ENCODE results near the gene SIT1.
"Not testable (repeated sequence)": the region's sequence is repeated elsewhere in the genome, so short reads cannot be mapped to it uniquely, and the experiment has no call there.

Gene SIT1

GRCh38 chr9:35646153-35646532, 4.6 kb downstream of the SIT1 start:
- DNase-seq (ENCODE audit: low read depth, low spot score), result peak; percentile 16
- peak; percentile 29 for TF ChIP-seq CTCF (IDR thresholded peaks at IDR 0.05; ENCODE audit: low read depth, low read length)
- peak overlapping the region; percentile 65 for H3K4me3 ChIP-seq (ENCODE audit: low read depth, low read length)
- in situ Hi-C loops (cut with HindIII; ENCODE audit: low sequenced_read_pairs), result no loop called here

- in situ Hi-C loops (cut with HindIII; ENCODE audit: low sequenced_read_pairs); DNase-seq (ENCODE audit: low read depth, low spot score): not testable (repeated sequence)
- H3K4me3 ChIP-seq (ENCODE audit: low read depth, low read length), result peak overlapping the region; percentile 65
These were observed 5.0 kb downstream of the SIT1 start for GRCh38 chr9:35645736-35646135.

GRCh38 chr9:35643046-35643445, 7.7 kb downstream of the SIT1 start:
- no peak for TF ChIP-seq CTCF (IDR thresholded peaks at IDR 0.05; ENCODE audit: low read depth, low read length)
- in situ Hi-C loops (cut with HindIII; ENCODE audit: low sequenced_read_pairs), result no loop called here
- DNase-seq (ENCODE audit: low read depth, low spot score), result no peak
- no peak overlapping the region for H3K4me3 ChIP-seq (ENCODE audit: low read depth, low read length)

- H3K4me3 ChIP-seq (ENCODE audit: low read depth, low read length); DNase-seq (ENCODE audit: low read depth, low spot score); in situ Hi-C loops (cut with HindIII; ENCODE audit: low sequenced_read_pairs): not testable (repeated sequence)
These were observed 9.3 kb downstream of the SIT1 start for GRCh38 chr9:35641478-35641877.

- in situ Hi-C loops (cut with HindIII; ENCODE audit: low sequenced_read_pairs); H3K4me3 ChIP-seq (ENCODE audit: low read depth, low read length); DNase-seq (ENCODE audit: low read depth, low spot score): not testable (repeated sequence)
These were observed 10.3 kb downstream of the SIT1 start for GRCh38 chr9:35640431-35640830.

- TF ChIP-seq CTCF (IDR thresholded peaks at IDR 0.05; ENCODE audit: low read depth, low read length), result no peak
- in situ Hi-C loops (cut with HindIII; ENCODE audit: low sequenced_read_pairs), result no loop called here
- no peak for DNase-seq (ENCODE audit: low read depth, low spot score)
- H3K4me3 ChIP-seq (ENCODE audit: low read depth, low read length), result no peak overlapping the region
These were observed 11.1 kb downstream of the SIT1 start for GRCh38 chr9:35639631-35640030.

- in situ Hi-C loops (cut with HindIII; ENCODE audit: low sequenced_read_pairs); H3K4me3 ChIP-seq (ENCODE audit: low read depth, low read length); DNase-seq (ENCODE audit: low read depth, low spot score): not testable (repeated sequence)
These were observed 11.5 kb downstream of the SIT1 start for GRCh38 chr9:35639225-35639624.

GRCh38 chr9:35638751-35639150, 12.0 kb downstream of the SIT1 start:
- in situ Hi-C loops (cut with HindIII; ENCODE audit: low sequenced_read_pairs); DNase-seq (ENCODE audit: low read depth, low spot score); H3K4me3 ChIP-seq (ENCODE audit: low read depth, low read length): not testable (repeated sequence)

GRCh38 chr9:35637427-35637955, 13.2 kb downstream of the SIT1 start:
- DNase-seq (ENCODE audit: low read depth, low spot score); in situ Hi-C loops (cut with HindIII; ENCODE audit: low sequenced_read_pairs); H3K4me3 ChIP-seq (ENCODE audit: low read depth, low read length): not testable (repeated sequence)

GRCh38 chr9:35636877-35637246, 13.9 kb downstream of the SIT1 start:
- H3K4me3 ChIP-seq (ENCODE audit: low read depth, low read length); in situ Hi-C loops (cut with HindIII; ENCODE audit: low sequenced_read_pairs); DNase-seq (ENCODE audit: low read depth, low spot score): not testable (repeated sequence)

Measured in astrocyte of the spinal cord (primary cell).